ENCODE data around the gene FOXK2. TPM values are rescaled to one million over a fixed set of nuclear protein-coding genes. Genes with fewer than 3 reads are reported as not detected.

Gene FOXK2
- total and polyA plus RNA-seq, 2 donors (not counting 1 experiment from before 2014, with no cell fraction given), result 19.7 to 62.7 TPM

GRCh38 chr17:82593590-82594087 is 74.1 kb downstream of the FOXK2 start:
- ChIA-PET POLR2A (interaction anchor here (0.7 kb wide), 1 partner anchor 277 kb away, joined by 3 read pairs; no protein-coding TSS in a partner anchor), CTCF (no interaction called here)
- ATAC-seq (ENCODE audit: low read depth) (peak; percentile 6), DNase-seq (no peak)
- Mint-ChIP-seq H3K4me1 (peaks cover 51% of the 10 kb centered on the region), H3K4me3 (peak overlapping the region; percentile 77), H3K27ac (peak overlapping the region; percentile 80), H3K27me3 (no peaks in the 10 kb centered on the region), H3K9me3 (ENCODE audit: insufficient read depth) (no peaks in the 10 kb centered on the region)
- H3K9me3 ChIP-seq (ENCODE audit: control extremely low read depth in 1 of 3, control insufficient read depth in 2 of 3, insufficient read depth in 1 of 3, low read length in 2 of 3), result peaks cover 0 to 4% (median 0%) of the 10 kb centered on the region in 3 donors
- peak overlapping the region; percentile 79 for H3K4me2 ChIP-seq (replicated peaks; ENCODE audit: low read depth, low read length, poor library complexity, severe bottlenecking)
- H3K36me3 ChIP-seq (replicated peaks in 1 of 2; ENCODE audit: control extremely low read depth in 1 of 2, control insufficient read depth in 1 of 2, extremely low read depth in 1 of 2, insufficient read depth in 2 of 2, low read length in 1 of 2), result peaks cover 0 to 14% of the 10 kb centered on the region in 2 experiments
- peaks cover under 1% of the 10 kb centered on the region for H3K79me2 ChIP-seq (ENCODE audit: control insufficient read depth, insufficient read depth, low read length)
- H3K27ac ChIP-seq (ENCODE audit: low read length in 2 of 2), result peak overlapping the region; percentile 65 to 66
- peaks cover 27 to 53% of the 10 kb centered on the region in 2 donors for H3K4me1 ChIP-seq (ENCODE audit: control insufficient read depth in 2 of 2, insufficient read depth in 2 of 2, low read length in 2 of 2)
- intact Hi-C loops (cut with micrococcal nuclease), result loop anchor here (1.0 to 2.0 kb wide), 2 partner anchors 55 to 175 kb away; partner anchors contain the start of genes HEXD, OGFOD3 and WDR45B
- peak overlapping the region in 4 of 5 experiments; percentile 45 to 61 (median 55) for H3K4me3 ChIP-seq (ENCODE audit: control extremely low read depth in 1 of 5, extremely low read depth in 1 of 5, insufficient read depth in 1 of 5, low read depth in 2 of 5, low read length in 4 of 5)
- peak overlapping the region; percentile 55 for H3K9ac ChIP-seq (ENCODE audit: low read length)
- 70% methylated on average over 26 of the region's 29 CpGs for WGBS (ENCODE audit: insufficient coverage)
- no peaks in the 10 kb centered on the region for H4K20me1 ChIP-seq (ENCODE audit: control insufficient read depth, insufficient read depth, low read length, poor library complexity, severe bottlenecking)
- TF ChIP-seq EZH2 (IDR thresholded peaks at IDR 0.05; ENCODE audit: borderline replicate concordance, insufficient read depth, low read depth, low read length, poor library complexity, severe bottlenecking), result no peak
- TF ChIP-seq CTCF (IDR thresholded peaks at IDR 0.05), result no peak
- no peaks in the 10 kb centered on the region for H3K27me3 ChIP-seq (replicated peaks in 1 of 4; ENCODE audit: control extremely low read depth in 1 of 4, control insufficient read depth in 3 of 4, insufficient read depth in 4 of 4, low read length in 3 of 4)
- peak overlapping the region; percentile 34 for H2AFZ ChIP-seq (ENCODE audit: insufficient read depth, low read depth, low read length, poor library complexity, severe bottlenecking)

- intact Hi-C loops (cut with micrococcal nuclease), result no loop called here
- ChIA-PET CTCF (no interaction called here), POLR2A (no interaction called here)
- H3K27ac Mint-ChIP-seq, result peak overlapping the region; percentile 59
- ATAC-seq (ENCODE audit: low read depth) (no peak), DNase-seq (no peak)
- H3K9me3 Mint-ChIP-seq (ENCODE audit: insufficient read depth), result no peaks in the 10 kb centered on the region
- no peak overlapping the region for H3K4me3 ChIP-seq (ENCODE audit: control extremely low read depth in 1 of 5, extremely low read depth in 1 of 5, insufficient read depth in 1 of 5, low read depth in 2 of 5, low read length in 4 of 5)
- no peak overlapping the region for H3K27ac ChIP-seq (ENCODE audit: low read length in 2 of 2)
- H3K9me3 ChIP-seq (ENCODE audit: control extremely low read depth in 1 of 3, control insufficient read depth in 2 of 3, insufficient read depth in 1 of 3, low read length in 2 of 3), result peaks cover 0 to 7% (median 0%) of the 10 kb centered on the region in 3 donors
- no peak overlapping the region for H3K9ac ChIP-seq (ENCODE audit: low read length)
- TF ChIP-seq EZH2 (IDR thresholded peaks at IDR 0.05; ENCODE audit: borderline replicate concordance, insufficient read depth, low read depth, low read length, poor library complexity, severe bottlenecking), result no peak
- no peak for TF ChIP-seq CTCF (IDR thresholded peaks at IDR 0.05)
- peaks cover 29 to 62% of the 10 kb centered on the region in 2 donors for H3K4me1 ChIP-seq (ENCODE audit: control insufficient read depth in 2 of 2, insufficient read depth in 2 of 2, low read length in 2 of 2)
- H3K4me1 Mint-ChIP-seq, result peaks cover 57% of the 10 kb centered on the region
- H4K20me1 ChIP-seq (ENCODE audit: control insufficient read depth, insufficient read depth, low read length, poor library complexity, severe bottlenecking), result no peaks in the 10 kb centered on the region
- no peaks in the 10 kb centered on the region for H3K27me3 ChIP-seq (replicated peaks in 1 of 4; ENCODE audit: control extremely low read depth in 1 of 4, control insufficient read depth in 3 of 4, insufficient read depth in 4 of 4, low read length in 3 of 4)
- peak overlapping the region; percentile 79 for H3K4me2 ChIP-seq (replicated peaks; ENCODE audit: low read depth, low read length, poor library complexity, severe bottlenecking)
- H3K36me3 ChIP-seq (replicated peaks in 1 of 2; ENCODE audit: control extremely low read depth in 1 of 2, control insufficient read depth in 1 of 2, extremely low read depth in 1 of 2, insufficient read depth in 2 of 2, low read length in 1 of 2), result peaks cover 0 to 14% of the 10 kb centered on the region in 2 experiments
- H3K79me2 ChIP-seq (ENCODE audit: control insufficient read depth, insufficient read depth, low read length), result peaks cover 5% of the 10 kb centered on the region
- 92% methylated on average over 11 of the region's 11 CpGs for WGBS (ENCODE audit: insufficient coverage)
- H3K4me3 Mint-ChIP-seq, result peak overlapping the region; percentile 49
- no peaks in the 10 kb centered on the region for H3K27me3 Mint-ChIP-seq
- H2AFZ ChIP-seq (ENCODE audit: insufficient read depth, low read depth, low read length, poor library complexity, severe bottlenecking), result no peak overlapping the region
Observed at GRCh38 chr17:82594571-82594970, 75.0 kb downstream of the FOXK2 start.

All from B cell (primary cell).